MV-4-11 (cell line): ENCODE data around the gene XPO6.
"Not testable (repeated sequence)": the region's sequence is repeated elsewhere in the genome, so short reads cannot be mapped to it uniquely, and the experiment has no call there.

Source experiments
- DNase-seq: peaks from one replicate; lab custom pipeline; 2025; lab: John Stamatoyannopoulos, UW

The XPO6 gene

DNA sequence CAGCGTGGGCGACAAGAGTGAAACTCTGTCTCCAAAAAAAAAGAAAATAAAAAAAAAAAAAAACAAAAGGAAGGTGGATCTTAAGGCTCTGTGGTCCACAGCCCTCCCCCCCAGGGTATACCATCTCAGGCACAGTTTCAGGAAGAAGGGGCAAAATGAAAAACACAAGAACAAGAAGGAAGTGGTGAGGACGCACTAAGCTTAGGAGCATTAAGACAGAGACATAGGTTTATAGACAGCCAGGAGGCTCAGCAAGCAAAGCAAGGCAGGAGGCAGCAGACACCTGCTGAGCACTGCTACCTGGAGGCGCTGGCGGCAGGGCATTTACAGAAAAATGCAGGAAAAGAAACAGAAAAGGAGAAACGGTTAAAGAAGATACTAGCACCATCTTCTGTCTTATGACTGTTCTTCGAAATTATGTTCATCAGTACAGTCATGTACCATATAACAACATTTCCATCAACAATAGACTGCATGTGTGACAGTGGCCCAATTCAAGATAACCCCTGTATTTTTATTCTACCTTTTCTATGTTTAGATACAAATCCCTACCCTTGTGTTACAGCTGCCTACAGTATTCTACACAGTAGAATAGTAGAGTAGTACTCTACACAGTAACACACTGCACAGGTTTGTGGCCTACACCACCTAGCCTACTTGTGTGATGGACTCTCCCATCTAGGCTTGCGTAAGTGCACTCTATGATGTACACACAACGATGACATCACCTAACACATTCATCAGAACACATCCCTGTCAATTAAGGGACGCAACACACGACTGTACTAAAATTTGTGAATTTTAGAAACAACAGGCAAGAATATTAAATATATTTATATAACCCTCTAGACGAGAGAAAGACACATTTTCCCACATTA, 62.5 kb downstream of the XPO6 start:
- DNase-seq = peak; percentile 84

GRCh38 chr16:28146536-28146935, 65.2 kb downstream of the XPO6 start:
- no peak for DNase-seq

- DNase-seq = peak; percentile 44
Measured at GRCh38 chr16:28145796-28146195, 66.0 kb downstream of the XPO6 start.

DNA sequence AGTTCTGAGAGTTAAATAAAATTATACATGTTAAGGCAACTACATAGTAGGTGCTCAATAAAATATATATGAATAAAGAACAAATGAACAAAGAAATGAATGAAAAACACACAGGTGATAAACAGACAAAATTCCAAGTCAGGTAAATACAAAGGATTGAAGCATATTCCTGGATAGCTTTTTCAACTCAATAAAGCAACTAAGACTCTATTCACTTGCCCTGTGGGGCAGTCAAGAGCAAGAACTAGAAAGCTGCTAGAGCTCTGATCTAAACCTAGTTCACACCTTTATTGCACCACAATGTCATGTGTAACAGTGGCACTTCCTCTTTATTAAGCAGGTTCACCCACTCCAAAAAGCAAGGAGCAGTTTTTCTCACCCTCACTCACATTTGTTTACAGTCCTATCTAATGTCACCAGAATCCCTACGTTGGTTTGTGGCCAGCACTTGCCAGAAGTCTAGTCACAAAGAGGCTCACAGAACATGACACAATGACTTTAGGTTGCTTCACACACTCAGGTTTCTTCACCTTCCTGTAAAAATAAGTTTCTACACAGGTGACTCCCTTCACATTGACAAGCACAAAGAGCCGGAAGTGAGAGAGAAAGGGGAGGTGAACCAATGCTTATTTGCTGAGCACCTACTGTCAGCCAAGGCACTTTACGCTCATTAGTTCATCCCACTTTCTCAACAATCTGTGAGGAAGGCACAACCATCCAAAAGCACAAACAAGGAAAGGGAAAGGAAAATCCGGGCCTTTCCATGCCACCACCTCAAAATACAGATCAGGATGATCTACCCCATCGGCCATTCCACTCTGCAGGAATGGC, 70.8 kb downstream of the XPO6 start:
- DNase-seq = peak; percentile 54

GRCh38 chr16:28139530-28139929, 72.2 kb downstream of the XPO6 start:
- DNase-seq = no peak

GRCh38 chr16:28136751-28137434, 74.9 kb downstream of the XPO6 start:
- DNase-seq = no peak

- DNase-seq = no peak
Measured at GRCh38 chr16:28133666-28134065, 78.1 kb downstream of the XPO6 start.

GRCh38 chr16:28131743-28132393, 79.9 kb downstream of the XPO6 start:
- no peak for DNase-seq

GRCh38 chr16:28131181-28131580, 80.6 kb downstream of the XPO6 start:
- DNase-seq = no peak

- peak; percentile 9 for DNase-seq
Measured at GRCh38 chr16:28130099-28131088, 81.4 kb downstream of the XPO6 start.

DNA sequence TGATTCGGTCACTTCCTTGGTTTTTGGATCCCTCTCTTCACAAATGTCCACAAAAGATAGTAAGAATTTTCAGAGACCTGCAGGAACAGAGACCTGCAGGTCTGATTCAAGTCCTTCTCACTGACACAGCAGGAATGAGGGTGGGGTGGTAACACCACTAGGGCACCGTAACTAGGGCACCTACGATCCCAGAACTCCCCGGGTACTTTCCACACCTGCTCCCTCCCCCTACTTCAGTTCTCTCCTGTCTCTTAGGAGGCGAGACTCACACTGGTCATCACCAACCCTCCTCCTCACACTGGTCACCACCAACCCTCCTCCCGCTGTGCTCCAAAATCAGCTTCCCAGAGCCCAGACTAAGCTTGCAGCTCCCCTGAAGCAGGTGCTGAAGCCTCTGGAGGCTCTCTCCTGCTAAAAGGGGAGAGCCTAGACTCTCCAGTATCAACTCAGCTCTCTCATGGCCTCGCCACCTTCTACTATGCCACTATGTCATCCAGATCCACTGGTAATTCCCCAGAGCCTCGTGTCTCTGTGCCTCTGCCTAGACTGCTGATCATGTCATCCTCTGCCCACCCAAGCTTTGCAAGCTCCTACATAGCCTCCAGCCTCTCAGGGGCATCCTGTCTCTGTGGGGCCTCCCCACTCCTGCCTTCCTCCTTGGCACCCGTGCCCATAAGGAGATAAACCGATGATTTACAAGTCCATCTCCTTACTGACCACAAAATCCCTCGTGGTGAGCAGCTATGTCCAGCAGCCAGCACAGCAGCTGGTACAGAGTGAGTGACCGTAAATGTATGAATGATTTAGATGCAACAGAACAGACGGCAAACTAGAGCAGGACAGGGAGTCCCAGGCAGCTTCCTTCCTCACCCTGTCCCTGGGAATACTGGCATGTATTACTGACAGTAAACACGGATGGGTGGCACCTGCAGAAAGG, 84.8 kb downstream of the XPO6 start:
- DNase-seq = no peak

DNA sequence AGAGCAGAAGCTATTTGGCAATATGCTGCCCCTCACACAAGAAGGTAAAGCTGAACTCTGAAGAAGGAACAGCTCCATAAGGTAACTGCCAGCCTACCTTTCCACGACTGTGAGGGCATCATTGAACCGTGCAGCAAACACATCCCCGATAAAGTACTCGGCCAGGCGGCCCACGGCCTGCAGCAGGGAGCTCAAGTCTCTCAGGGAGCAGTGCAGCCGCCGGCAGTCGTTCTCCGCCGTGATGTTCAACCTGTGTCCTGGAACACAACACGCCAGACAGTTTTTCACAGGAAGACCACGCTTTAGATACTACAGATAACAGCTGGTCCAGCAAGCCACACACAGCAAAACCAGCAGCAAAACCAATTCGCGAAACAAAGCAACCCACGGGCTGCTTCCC, 86.2 kb downstream of the XPO6 start:
- DNase-seq = no peak

GRCh38 chr16:28121527-28121926, 90.2 kb downstream of the XPO6 start:
- no peak for DNase-seq

DNA sequence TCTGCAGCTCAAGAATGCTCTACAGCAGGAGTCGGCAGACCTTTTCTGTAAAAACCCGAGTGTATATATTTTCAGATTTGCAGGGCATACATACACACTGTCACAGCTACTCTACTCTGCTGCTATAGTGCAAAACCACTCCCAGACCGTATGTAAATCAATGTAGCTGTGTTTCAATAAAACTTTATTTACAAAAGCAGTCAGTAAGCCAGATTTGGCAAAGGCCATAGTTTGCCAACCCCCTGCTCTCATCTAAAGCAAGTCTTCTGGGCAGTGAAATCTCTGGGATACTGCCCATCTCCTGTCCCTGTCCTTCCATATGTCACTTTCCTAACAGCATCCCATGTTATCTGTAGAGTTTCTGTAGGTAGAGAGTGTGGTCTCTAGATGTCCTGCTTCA, 91.0 kb downstream of the XPO6 start:
- no peak for DNase-seq

DNA sequence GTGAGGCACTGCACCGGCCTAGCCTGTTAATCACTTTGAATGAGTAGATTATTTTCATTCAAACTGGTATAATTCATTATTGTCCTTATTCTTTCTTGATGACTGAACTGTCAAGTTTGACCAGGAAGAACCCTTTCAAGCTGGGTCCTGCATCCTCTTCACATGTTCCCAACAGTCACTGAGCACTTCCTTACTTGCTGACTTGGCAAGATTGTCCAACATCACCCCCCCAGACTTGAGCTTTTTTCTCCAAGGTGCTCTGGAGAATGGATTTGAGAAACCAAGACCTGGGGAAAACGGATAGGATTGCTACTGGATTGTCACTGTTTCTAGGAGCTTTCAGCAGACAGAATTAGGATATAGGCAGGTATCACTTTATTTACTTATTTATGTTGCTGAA, 93.1 kb downstream of the XPO6 start:
- DNase-seq = no peak

DNA sequence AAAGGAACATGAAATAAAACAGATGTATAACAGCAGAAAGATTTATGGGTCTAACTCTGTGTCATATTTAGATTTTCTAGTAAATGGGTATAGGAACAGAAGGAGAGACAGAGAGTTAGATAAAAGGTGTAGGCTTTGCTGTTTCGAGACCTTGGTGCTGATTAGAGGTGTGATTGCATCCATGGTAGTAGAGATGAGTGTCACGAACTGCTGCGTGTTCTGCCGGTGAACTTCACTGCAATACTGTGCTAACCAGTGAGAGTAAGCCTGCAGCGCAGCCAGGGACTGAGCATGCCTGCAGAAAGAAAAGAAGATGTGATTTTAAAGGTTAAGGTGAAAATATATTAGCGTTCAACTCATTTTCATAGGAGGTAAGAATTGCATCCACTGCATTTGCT, 94.6 kb downstream of the XPO6 start:
- no peak for DNase-seq

- DNase-seq = not testable (repeated sequence)
Measured at GRCh38 chr16:28115866-28116265, 95.9 kb downstream of the XPO6 start.

GRCh38 chr16:28112908-28113307, 98.9 kb downstream of the XPO6 start:
- peak; percentile 48 for DNase-seq

DNA sequence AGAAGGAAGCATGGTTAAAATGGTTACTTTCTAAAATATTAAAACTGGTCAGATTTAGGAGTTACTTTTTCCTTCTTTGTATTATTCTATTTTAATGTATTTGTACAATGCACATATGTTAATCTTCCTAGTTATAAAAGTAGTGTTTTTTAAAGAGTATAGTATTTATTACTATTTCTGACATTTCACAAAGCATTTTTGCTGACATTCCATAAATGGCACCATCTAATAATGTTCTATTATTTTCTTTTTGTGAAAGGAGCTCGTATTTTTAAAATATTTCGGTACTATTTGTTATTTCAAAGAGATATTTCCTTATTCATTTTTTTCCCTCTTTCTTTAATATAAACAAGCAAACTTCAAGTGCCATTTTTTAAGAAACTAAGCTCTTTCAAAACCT, 100.8 kb downstream of the XPO6 start:
- no peak for DNase-seq

DNA sequence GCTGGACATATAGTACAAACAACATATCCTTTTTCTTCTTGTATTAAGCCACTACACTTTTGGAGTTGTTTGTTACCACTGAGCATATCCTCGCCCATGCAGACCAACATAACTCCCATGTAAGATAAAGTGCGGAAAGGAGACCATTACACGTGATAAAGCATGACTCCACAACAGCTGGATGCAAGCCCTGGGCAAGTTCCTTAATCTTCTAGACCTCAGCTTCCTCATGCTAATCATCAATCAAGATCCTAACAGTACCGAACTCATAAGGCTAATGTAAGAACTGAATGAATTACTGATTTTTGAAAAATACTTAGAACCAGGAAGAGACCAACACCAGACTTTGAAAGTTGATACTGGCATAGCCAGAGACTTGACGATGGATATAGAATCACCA, 101.3 kb downstream of the XPO6 start:
- peak; percentile 95 for DNase-seq
